Ascending aorta (tissue), 2 donors: ENCODE results near the gene MYO18A. TPM values are rescaled to one million over a fixed set of nuclear protein-coding genes. Genes with fewer than 3 reads are reported as not detected.

Experiments
- DNase-seq, 2 donors: peaks; one replicate each; pipeline ENCODE4 v3.0.0-alpha.2; 2019; ENCODE audit warnings: low spot score in 2 of 2
- H3K27ac ChIP-seq, 2 donors: fragments of 200-600 bp; sonication (generic); one replicate each; pipeline ENCODE4 v1.5.1; 2016 to 2017; ENCODE audit warnings: mild to moderate bottlenecking in 1 of 2
- H3K27me3 ChIP-seq: fragments of 200-600 bp; sonication (generic); one replicate; pipeline ENCODE4 v1.5.1; 2017
- H3K36me3 ChIP-seq, 2 donors: fragments of 200-600 bp; sonication (generic); one replicate each; pipeline ENCODE4 v1.5.1; 2016
- H3K4me1 ChIP-seq, 2 donors: fragments of 200-600 bp; sonication (generic); one replicate each; pipeline ENCODE4 v1.5.1; 2016 to 2017; ENCODE audit warnings: mild to moderate bottlenecking in 1 of 2
- H3K4me3 ChIP-seq, 2 donors: fragments of 200-600 bp; sonication (generic); one replicate each; pipeline ENCODE4 v1.5.1; 2016 to 2017; ENCODE audit warnings: mild to moderate bottlenecking in 1 of 2
- H3K9me3 ChIP-seq, 2 donors: fragments of 200-600 bp; sonication (generic); one replicate each; pipeline ENCODE4 v1.5.1; 2016
- CTCF ChIP-seq, 3 experiments: fragments of 200-600 bp in 2 of 3; fragments of 450-650 bp in 1 of 3; sonication (generic) in 2 of 3; IDR thresholded peaks; one replicate each; pipeline ENCODE4 v1.5.1; 2016 to 2019; ENCODE audit warnings: antibody characterized with exemption in 3 of 3, mild to moderate bottlenecking in 1 of 3, moderate library complexity in 1 of 3
- intact Hi-C: fragments of 100-400 bp; cut with DNase I; formaldehyde crosslinking; loops from one replicate; pipeline ENCODE4 v1.15.1; 2023
- total RNA-seq: library from RNA; depleted of rRNA; stranded (reverse); fragments of >200 nt; gene quantifications from one replicate; pipeline ENCODE4 v1.1.0, GENCODE V29; 2016

MYO18A gene
- total RNA-seq, 1 donor from 2014 or later = 185 TPM

GRCh38 chr17:29138971-29139691 lies 41.1 kb downstream of the MYO18A start:
- Histone ChIP-seq H3K4me3 (peak overlapping the region; percentile 47 to 67), H3K27ac (peak overlapping the region; percentile 84 to 89), H3K4me1 (peaks cover 19 to 34% of the 10 kb centered on the region in 2 donors), H3K36me3 (no peaks in the 10 kb centered on the region), H3K9me3 (no peaks in the 10 kb centered on the region), H3K27me3 (no peaks in the 10 kb centered on the region)
- DNase-seq = no peak
- intact Hi-C loops = no loop called here
- no peak for TF ChIP-seq CTCF (IDR thresholded peaks at IDR 0.05)

- no peak for DNase-seq
- Histone ChIP-seq H3K27me3 (no peaks in the 10 kb centered on the region), H3K36me3 (no peaks in the 10 kb centered on the region), H3K27ac (peak overlapping the region; percentile 84 to 89), H3K4me1 (peaks cover 23 to 41% of the 10 kb centered on the region in 2 donors), H3K4me3 (peak overlapping the region in 1 of 2 donors; percentile 67), H3K9me3 (no peaks in the 10 kb centered on the region)
- intact Hi-C loops = no loop called here
- no peak for TF ChIP-seq CTCF (IDR thresholded peaks at IDR 0.05)
These were observed 41.8 kb downstream of the MYO18A start for GRCh38 chr17:29138184-29138955.

GRCh38 chr17:29136998-29137730 lies 43.0 kb downstream of the MYO18A start:
- no peaks in the 10 kb centered on the region for H3K36me3 ChIP-seq
- peaks cover 32 to 52% of the 10 kb centered on the region in 2 donors for H3K4me1 ChIP-seq
- TF ChIP-seq CTCF (IDR thresholded peaks at IDR 0.05) = no peak

GRCh38 chr17:29135464-29135863 lies 44.7 kb downstream of the MYO18A start:
- Histone ChIP-seq H3K27me3 (no peaks in the 10 kb centered on the region), H3K27ac (no peak overlapping the region), H3K9me3 (no peaks in the 10 kb centered on the region), H3K4me3 (no peak overlapping the region), H3K36me3 (no peaks in the 10 kb centered on the region), H3K4me1 (peaks cover 24 to 50% of the 10 kb centered on the region in 2 donors)
- intact Hi-C loops = no loop called here
- no peak for TF ChIP-seq CTCF (IDR thresholded peaks at IDR 0.05)
- DNase-seq = no peak

More at GRCh38 chr17:29136998-29137730, 43.0 kb downstream of the MYO18A start:
- H3K9me3 ChIP-seq = no peaks in the 10 kb centered on the region
- no peak for DNase-seq
- no peak overlapping the region for H3K4me3 ChIP-seq
- H3K27me3 ChIP-seq = no peaks in the 10 kb centered on the region
- intact Hi-C loops = no loop called here
- H3K27ac ChIP-seq = no peak overlapping the region

GRCh38 chr17:29133121-29133713 lies 47.0 kb downstream of the MYO18A start:
- Histone ChIP-seq H3K27ac (peak overlapping the region; percentile 90 to 98), H3K27me3 (no peaks in the 10 kb centered on the region), H3K36me3 (no peaks in the 10 kb centered on the region), H3K9me3 (no peaks in the 10 kb centered on the region), H3K4me3 (peak overlapping the region in 1 of 2 donors; percentile 38), H3K4me1 (peaks cover 14 to 33% of the 10 kb centered on the region in 2 donors)
- no peak for TF ChIP-seq CTCF (IDR thresholded peaks at IDR 0.05)
- intact Hi-C loops = no loop called here
- DNase-seq = peak; percentile 72 to 90
